Gastrocnemius medialis (tissue), 4 donors: ENCODE data around the gene CPED1.

Experiments used
- CTCF ChIP-seq, 5 experiments: fragments of 450-650 bp in 3 of 5; fragments of 200-600 bp in 2 of 5; sonication (generic) in 2 of 5; IDR thresholded peaks in 4 of 5; conservative IDR thresholded peaks in 1 of 5; 1 replicate in 4 of 5; 2 replicates in 1 of 5; pipeline ENCODE4 v1.5.1; 2016 to 2019; ENCODE audit warnings: antibody characterized with exemption in 5 of 5, mild to moderate bottlenecking in 3 of 5, moderate library complexity in 3 of 5
- POLR2A ChIP-seq, 2 donors: fragments of 450-650 bp; IDR thresholded peaks; one replicate each; pipeline ENCODE4 v1.6.1; 2017; ENCODE audit warnings: antibody characterized with exemption in 2 of 2, mild to moderate bottlenecking in 2 of 2, moderate library complexity in 2 of 2

- TF ChIP-seq CTCF (IDR thresholded peaks at IDR 0.05 in 4 of 5, conservative IDR thresholded peaks at IDR 0.05 in 1 of 5), result no peak
- TF ChIP-seq POLR2A (IDR thresholded peaks at IDR 0.05), result no peak
Observed at GRCh38 chr7:120951309-120951699, 37.2 kb upstream of the CPED1 start.
